ENCODE data around the gene MNAT1. TPM values are rescaled to one million over a fixed set of nuclear protein-coding genes. Genes with fewer than 3 reads are reported as not detected.

Gene MNAT1
- polyA plus RNA-seq, 1 of the 3 experiments (the other 2 are of a cell fraction), result 38.9 TPM

DNA sequence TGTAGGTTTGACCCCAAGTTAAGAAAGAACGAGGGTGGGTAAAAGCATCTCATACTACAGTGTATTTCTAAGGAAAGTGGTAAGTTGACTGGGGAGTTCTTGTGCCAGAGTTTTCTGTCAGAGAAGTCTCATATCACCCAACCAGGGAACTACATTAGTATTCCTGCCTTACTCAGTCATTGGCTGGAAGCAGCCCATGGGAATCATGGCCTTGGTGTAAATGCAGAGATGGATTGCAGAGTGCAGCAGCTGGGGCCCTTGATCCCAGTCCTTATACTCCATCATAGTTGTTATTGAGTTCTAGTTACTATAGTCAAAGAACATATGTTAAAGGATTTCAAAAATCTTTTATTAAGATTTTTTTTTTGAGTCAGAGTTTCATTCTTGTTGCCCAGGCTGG, 105.8 kb downstream of the MNAT1 start:
- no peak overlapping the region for H3K9ac ChIP-seq
- H3K4me3 ChIP-seq (ENCODE audit: low read depth in 2 of 2, low read length in 1 of 2), result no peak overlapping the region
- CTCF ChIA-PET, result no interaction called here
- no peaks in the 10 kb centered on the region for H3K9me3 ChIP-seq
- TF ChIP-seq EZH2phosphoT487 (IDR thresholded peaks at IDR 0.05; ENCODE audit: borderline replicate concordance, low read depth), result no peak
- TF ChIP-seq POLR2AphosphoS5 (IDR thresholded peaks at IDR 0.05; ENCODE audit: low read depth, low read length), result no peak
- no peak for TF ChIP-seq CHD2 (IDR thresholded peaks at IDR 0.05; ENCODE audit: low read length, partially characterized antibody)
- TF ChIP-seq, protein P1, sequence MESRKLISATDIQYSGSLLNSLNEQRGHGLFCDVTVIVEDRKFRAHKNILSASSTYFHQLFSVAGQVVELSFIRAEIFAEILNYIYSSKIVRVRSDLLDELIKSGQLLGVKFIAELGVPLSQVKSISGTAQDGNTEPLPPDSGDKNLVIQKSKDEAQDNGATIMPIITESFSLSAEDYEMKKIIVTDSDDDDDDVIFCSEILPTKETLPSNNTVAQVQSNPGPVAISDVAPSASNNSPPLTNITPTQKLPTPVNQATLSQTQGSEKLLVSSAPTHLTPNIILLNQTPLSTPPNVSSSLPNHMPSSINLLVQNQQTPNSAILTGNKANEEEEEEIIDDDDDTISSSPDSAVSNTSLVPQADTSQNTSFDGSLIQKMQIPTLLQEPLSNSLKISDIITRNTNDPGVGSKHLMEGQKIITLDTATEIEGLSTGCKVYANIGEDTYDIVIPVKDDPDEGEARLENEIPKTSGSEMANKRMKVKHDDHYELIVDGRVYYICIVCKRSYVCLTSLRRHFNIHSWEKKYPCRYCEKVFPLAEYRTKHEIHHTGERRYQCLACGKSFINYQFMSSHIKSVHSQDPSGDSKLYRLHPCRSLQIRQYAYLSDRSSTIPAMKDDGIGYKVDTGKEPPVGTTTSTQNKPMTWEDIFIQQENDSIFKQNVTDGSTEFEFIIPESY (IDR thresholded peaks at IDR 0.05; ENCODE audit: borderline replicate concordance, low read depth), result no peak
- TF ChIP-seq, protein P2, sequence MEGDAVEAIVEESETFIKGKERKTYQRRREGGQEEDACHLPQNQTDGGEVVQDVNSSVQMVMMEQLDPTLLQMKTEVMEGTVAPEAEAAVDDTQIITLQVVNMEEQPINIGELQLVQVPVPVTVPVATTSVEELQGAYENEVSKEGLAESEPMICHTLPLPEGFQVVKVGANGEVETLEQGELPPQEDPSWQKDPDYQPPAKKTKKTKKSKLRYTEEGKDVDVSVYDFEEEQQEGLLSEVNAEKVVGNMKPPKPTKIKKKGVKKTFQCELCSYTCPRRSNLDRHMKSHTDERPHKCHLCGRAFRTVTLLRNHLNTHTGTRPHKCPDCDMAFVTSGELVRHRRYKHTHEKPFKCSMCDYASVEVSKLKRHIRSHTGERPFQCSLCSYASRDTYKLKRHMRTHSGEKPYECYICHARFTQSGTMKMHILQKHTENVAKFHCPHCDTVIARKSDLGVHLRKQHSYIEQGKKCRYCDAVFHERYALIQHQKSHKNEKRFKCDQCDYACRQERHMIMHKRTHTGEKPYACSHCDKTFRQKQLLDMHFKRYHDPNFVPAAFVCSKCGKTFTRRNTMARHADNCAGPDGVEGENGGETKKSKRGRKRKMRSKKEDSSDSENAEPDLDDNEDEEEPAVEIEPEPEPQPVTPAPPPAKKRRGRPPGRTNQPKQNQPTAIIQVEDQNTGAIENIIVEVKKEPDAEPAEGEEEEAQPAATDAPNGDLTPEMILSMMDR (IDR thresholded peaks at IDR 0.05), result no peak
- TF ChIP-seq SIN3A (IDR thresholded peaks at IDR 0.05; ENCODE audit: borderline replicate concordance, low read depth, low read length), result no peak
- TF ChIP-seq JUND (IDR thresholded peaks at IDR 0.05), result no peak
- no peak for TF ChIP-seq EP300 (IDR thresholded peaks at IDR 0.05; ENCODE audit: borderline replicate concordance in 1 of 2, low read depth in 1 of 2, low read length in 1 of 2)
- no peak for TF ChIP-seq RFX5 (IDR thresholded peaks at IDR 0.05; ENCODE audit: low read length)
- TF ChIP-seq YY1 (IDR thresholded peaks at IDR 0.05; ENCODE audit: low read depth), result no peak
- TF ChIP-seq MEF2A (IDR thresholded peaks at IDR 0.05; ENCODE audit: borderline replicate concordance, low read depth), result no peak
- TF ChIP-seq SMC3 (IDR thresholded peaks at IDR 0.05; ENCODE audit: low read depth, low read length), result no peak
- TF ChIP-seq MXI1 (IDR thresholded peaks at IDR 0.05; ENCODE audit: low read depth, low read length), result no peak
- TF ChIP-seq, protein P3, sequence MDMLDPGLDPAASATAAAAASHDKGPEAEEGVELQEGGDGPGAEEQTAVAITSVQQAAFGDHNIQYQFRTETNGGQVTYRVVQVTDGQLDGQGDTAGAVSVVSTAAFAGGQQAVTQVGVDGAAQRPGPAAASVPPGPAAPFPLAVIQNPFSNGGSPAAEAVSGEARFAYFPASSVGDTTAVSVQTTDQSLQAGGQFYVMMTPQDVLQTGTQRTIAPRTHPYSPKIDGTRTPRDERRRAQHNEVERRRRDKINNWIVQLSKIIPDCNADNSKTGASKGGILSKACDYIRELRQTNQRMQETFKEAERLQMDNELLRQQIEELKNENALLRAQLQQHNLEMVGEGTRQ (IDR thresholded peaks at IDR 0.05; ENCODE audit: borderline replicate concordance, low read depth, low read length), result no peak
- H3K27ac ChIP-seq (ENCODE audit: low read depth in 2 of 2, low read length in 1 of 2), result no peak overlapping the region
- no peak overlapping the region for H2AFZ ChIP-seq (ENCODE audit: low read depth)
- no peaks in the 10 kb centered on the region for H4K20me1 ChIP-seq (ENCODE audit: insufficient read depth)
- H3K27me3 ChIP-seq (ENCODE audit: insufficient read depth), result no peaks in the 10 kb centered on the region
- WGBS (ENCODE audit: low lambda C conversion rate), result 91% methylated on average over 1 of the region's 1 CpG
- H3F3A ChIP-seq (replicated peaks; ENCODE audit: insufficient read depth), result peaks cover 3% of the 10 kb centered on the region
- POLR2A ChIA-PET, result no interaction called here
- no peak for DNase-seq
- H3K4me2 ChIP-seq, result no peak overlapping the region
- H3K79me2 ChIP-seq (ENCODE audit: insufficient read depth), result 0 out of 2 replicates have a peak, but pooled peaks cover 8% of the 10 kb centered on the region
- H3K36me3 ChIP-seq (replicated peaks in 1 of 2; ENCODE audit: control insufficient read depth in 1 of 2, insufficient read depth in 2 of 2, low read length in 1 of 2), result peaks cover 19 to 23% of the 10 kb centered on the region in 2 experiments
- no peaks in the 10 kb centered on the region; a peak in 1 of 4 replicates for H3K4me1 ChIP-seq (ENCODE audit: control insufficient read depth in 1 of 2, insufficient read depth in 2 of 2, low read depth in 1 of 2, low read length in 1 of 2)
- no peaks in the 10 kb centered on the region for H3K9me2 ChIP-seq
